AG09309 (cell line): ENCODE data around the gene NPHP4.

ENCODE experiments used
- DNase-seq: peaks from one replicate; pipeline ENCODE4 v3.0.0-alpha.2; 2010; ENCODE audit warnings: low read depth
- H3K4me3 ChIP-seq: 2 replicates; pipeline ENCODE4 v1.5.1; 2011; ENCODE audit warnings: mild to moderate bottlenecking, low read depth, low read length, moderate library complexity; ENCODE audit not compliant: control insufficient read depth
- TF ChIP-seq, protein P1 (sequence below): IDR thresholded peaks from 2 replicates; pipeline ENCODE4 v1.5.1; 2011; ENCODE audit warnings: mild to moderate bottlenecking, low read depth, low read length, inconsistent platforms; ENCODE audit not compliant: insufficient read depth, control insufficient read depth; ENCODE audit errors: missing control alignments

The NPHP4 gene

GRCh38 chr1:5892329-5892728 lies 99.9 kb downstream of the NPHP4 start:
- TF ChIP-seq, protein P1, sequence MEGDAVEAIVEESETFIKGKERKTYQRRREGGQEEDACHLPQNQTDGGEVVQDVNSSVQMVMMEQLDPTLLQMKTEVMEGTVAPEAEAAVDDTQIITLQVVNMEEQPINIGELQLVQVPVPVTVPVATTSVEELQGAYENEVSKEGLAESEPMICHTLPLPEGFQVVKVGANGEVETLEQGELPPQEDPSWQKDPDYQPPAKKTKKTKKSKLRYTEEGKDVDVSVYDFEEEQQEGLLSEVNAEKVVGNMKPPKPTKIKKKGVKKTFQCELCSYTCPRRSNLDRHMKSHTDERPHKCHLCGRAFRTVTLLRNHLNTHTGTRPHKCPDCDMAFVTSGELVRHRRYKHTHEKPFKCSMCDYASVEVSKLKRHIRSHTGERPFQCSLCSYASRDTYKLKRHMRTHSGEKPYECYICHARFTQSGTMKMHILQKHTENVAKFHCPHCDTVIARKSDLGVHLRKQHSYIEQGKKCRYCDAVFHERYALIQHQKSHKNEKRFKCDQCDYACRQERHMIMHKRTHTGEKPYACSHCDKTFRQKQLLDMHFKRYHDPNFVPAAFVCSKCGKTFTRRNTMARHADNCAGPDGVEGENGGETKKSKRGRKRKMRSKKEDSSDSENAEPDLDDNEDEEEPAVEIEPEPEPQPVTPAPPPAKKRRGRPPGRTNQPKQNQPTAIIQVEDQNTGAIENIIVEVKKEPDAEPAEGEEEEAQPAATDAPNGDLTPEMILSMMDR: no peak
- no peak overlapping the region for H3K4me3 ChIP-seq
- no peak for DNase-seq

DNA sequence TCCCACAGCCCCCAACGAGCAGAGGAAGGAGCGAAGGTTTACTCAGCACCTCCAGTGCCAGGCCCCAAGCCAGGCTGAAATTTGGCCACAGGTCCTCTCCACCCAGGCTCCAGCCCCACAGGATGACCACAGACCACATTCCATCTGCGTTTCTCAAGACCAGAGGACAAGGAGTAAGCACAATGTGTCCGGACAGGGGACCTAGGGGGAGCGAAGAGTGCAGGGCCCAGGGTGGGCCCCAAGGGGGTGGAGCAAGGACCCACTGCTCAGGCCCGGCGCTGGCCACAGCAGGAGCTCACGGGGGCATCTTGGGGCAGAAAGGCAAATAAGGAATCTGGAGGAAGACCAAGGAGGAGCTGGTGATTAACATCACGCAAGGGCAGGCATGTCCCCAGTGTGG lies 100.5 kb downstream of the NPHP4 start:
- no peak for DNase-seq
- TF ChIP-seq, protein P1: no peak
- no peak overlapping the region for H3K4me3 ChIP-seq

- no peak overlapping the region for H3K4me3 ChIP-seq
- DNase-seq: no peak
- TF ChIP-seq, protein P1: no peak
Measured at GRCh38 chr1:5891137-5891536, 101.1 kb downstream of the NPHP4 start.

DNA sequence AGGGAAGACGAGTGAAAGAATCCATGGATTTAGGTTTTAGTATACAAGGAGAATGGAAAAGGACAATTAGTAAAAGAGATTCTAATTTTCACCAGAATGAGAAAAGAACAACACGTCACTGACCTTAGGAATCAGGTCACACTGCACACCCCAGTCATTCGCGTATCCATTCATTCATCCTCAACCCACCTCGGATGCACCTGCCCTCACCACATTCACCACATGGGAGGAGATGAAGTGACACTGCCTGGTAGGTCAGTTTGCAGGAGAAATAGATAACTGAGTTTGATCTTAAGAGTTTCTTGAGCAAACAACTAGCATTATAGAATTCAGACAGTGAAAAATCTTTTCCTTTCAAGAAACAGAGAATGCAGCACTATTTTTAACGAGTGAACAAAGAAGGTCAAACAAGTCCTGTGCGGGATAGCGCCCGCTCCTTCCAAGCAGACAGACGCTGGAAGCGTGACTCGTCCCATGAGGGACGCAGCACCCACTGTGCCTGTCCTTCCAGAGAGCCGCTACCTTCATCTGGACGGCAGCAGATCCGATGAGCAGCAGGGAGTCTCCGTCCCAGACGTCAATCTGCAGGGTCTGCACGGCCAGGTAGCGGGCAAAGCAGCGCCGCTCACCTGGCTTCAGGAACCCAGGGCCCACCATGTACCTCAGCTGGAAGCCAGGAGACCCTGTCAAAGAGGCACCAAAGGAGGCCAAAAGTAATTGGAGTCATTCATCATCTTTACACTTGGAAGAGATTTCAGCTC lies 101.7 kb downstream of the NPHP4 start:
- TF ChIP-seq, protein P1: no peak
- DNase-seq: no peak
- no peak overlapping the region for H3K4me3 ChIP-seq

- TF ChIP-seq, protein P1: no peak
- no peak overlapping the region for H3K4me3 ChIP-seq
- no peak for DNase-seq
Measured at GRCh38 chr1:5889901-5890300, 102.3 kb downstream of the NPHP4 start.

- TF ChIP-seq, protein P1: no peak
- H3K4me3 ChIP-seq: no peak overlapping the region
- DNase-seq: no peak
Measured at GRCh38 chr1:5889462-5889861, 102.8 kb downstream of the NPHP4 start.

DNA sequence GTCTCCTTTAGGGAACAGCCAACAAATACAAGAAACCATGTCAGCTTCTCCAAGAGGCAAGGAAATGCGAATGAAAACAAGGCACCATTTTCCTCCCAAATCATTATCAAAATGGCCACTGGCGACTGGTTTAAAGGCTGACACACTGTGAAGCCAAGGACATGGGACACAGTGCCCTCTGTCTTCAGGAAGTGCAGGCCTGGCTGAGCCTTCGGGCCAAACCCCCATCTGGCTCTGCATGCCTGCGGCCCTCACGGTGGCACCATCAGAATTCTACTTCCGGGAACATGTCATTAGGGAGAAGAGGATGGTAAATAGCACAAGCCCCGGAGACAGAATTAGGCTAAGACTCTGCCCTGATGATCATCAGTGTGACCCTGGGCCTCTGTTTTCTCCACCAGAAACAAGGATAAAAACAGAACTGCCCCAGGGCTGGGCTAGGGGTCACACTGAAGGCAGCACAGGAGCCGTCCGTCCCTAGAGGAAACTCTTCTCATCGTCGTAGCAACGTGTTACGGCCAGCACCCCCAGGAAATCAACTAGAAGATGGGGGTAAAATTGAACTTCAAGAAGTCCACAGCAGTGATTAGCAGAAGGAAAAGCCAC lies 103.5 kb downstream of the NPHP4 start:
- TF ChIP-seq, protein P1: no peak
- no peak for DNase-seq
- no peak overlapping the region for H3K4me3 ChIP-seq
